ENCODE data around the gene TPH2. TPM values are rescaled to one million over a fixed set of nuclear protein-coding genes. Genes with fewer than 3 reads are reported as not detected.

Gene TPH2
- total and polyA plus RNA-seq, 2 of the 13 experiments (the other 11 are each of a cell fraction or from before 2014, with no cell fraction given), result not detected

DNA sequence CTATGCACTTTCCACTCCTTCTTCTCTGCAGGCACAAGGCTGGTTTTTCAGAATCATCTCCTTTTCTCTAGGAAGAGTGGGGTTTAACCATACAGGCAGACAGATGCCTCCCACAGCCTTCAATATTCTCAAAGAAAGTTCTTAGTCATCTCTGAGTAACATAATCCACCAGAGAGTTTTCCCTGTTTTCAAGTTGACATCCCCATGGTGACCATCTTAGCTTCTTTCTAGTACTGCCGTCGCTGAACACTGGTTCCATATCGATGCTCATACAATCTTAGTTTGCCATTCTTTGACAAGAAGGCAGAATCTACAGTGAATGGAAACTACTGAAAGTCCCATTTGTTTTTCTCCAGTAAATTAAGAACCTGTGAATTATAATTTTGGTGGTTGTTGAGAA lies 28.6 kb downstream of the TPH2 start (continued):
- TF ChIP-seq HMGXB3 (CRISPR knock-in tag; IDR thresholded peaks at IDR 0.05; ENCODE audit: borderline replicate concordance), result no peak
- no peak for TF ChIP-seq HOXA7 (CRISPR knock-in tag; IDR thresholded peaks at IDR 0.05)
- TF ChIP-seq ZNF556 (CRISPR knock-in tag; IDR thresholded peaks at IDR 0.05; ENCODE audit: borderline replicate concordance), result no peak
- TF ChIP-seq, protein P1, sequence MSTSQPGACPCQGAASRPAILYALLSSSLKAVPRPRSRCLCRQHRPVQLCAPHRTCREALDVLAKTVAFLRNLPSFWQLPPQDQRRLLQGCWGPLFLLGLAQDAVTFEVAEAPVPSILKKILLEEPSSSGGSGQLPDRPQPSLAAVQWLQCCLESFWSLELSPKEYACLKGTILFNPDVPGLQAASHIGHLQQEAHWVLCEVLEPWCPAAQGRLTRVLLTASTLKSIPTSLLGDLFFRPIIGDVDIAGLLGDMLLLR (CRISPR knock-in tag; IDR thresholded peaks at IDR 0.05), result no peak
- TF ChIP-seq NBN (conservative IDR thresholded peaks at IDR 0.05), result no peak

DNA sequence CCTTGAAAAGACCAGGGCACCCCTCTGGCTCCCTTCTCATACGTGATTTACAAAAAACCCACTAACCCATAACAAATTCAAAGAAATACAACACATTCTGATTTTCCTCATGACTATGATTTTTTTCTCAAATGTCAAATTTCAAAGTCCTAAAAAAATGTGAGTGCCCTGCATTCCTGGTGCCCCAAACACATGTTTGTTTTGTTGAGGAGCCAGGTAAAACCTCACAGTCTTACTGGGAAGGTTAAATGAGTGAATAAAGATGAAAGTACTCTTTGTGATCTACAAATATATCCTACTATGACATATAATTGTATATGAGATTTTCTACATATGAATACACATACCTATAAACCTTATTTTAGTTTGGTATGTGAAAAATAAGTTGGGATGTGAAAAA lies 30.7 kb downstream of the TPH2 start:
- Histone ChIP-seq H3K79me2 (ENCODE audit: insufficient read depth, low read length) (no peaks in the 10 kb centered on the region), H3K27me3 (ENCODE audit: control insufficient read depth in 1 of 2, insufficient read depth in 2 of 2, low read length in 2 of 2) (peaks cover 0 to 15% of the 10 kb centered on the region in 2 experiments; a peak in 2 of 5 replicates), H3K9me3 (ENCODE audit: low read length) (no peaks in the 10 kb centered on the region), H3K9ac (ENCODE audit: insufficient read depth, low read depth, low read length) (no peak overlapping the region), H3K36me3 (replicated peaks in 1 of 2; ENCODE audit: control insufficient read depth in 1 of 2, insufficient read depth in 2 of 2, low read length in 2 of 2) (no peaks in the 10 kb centered on the region), H3K4me1 (ENCODE audit: insufficient read depth, low read length) (no peaks in the 10 kb centered on the region), H4K20me1 (ENCODE audit: insufficient read depth, low read length) (no peaks in the 10 kb centered on the region), H3K4me2 (ENCODE audit: low read depth, low read length) (no peak overlapping the region), H3K4me3 (replicated peaks in 1 of 3; ENCODE audit: insufficient read depth in 1 of 3, low read depth in 2 of 3, low read length in 3 of 3) (no peak overlapping the region), H3K27ac (ENCODE audit: extremely low read length, insufficient read depth, low read length) (no peak overlapping the region), H2AFZ (ENCODE audit: low read length) (no peak overlapping the region)
- ChIA-PET CTCF (ENCODE audit: low intra/inter-chr PET ratio, low total read pairs) (no interaction called here), POLR2A (no interaction called here)
- no TSS peak for BruUV-seq (replicated peaks)
- intact Hi-C loops (cut with micrococcal nuclease; ENCODE audit: unreplicated experiment), result no loop called here
- DNase-seq (ENCODE audit: low spot score) (no peak), FAIRE-seq (no peak), ATAC-seq (no peak)
- TF ChIP-seq CHD4 (IDR thresholded peaks at IDR 0.05; ENCODE audit: borderline replicate concordance, low read length), result no peak
- no peak for TF ChIP-seq SMAD1 (CRISPR knock-in tag; IDR thresholded peaks at IDR 0.05; ENCODE audit: borderline replicate concordance, low read depth)
- TF ChIP-seq, protein P2, sequence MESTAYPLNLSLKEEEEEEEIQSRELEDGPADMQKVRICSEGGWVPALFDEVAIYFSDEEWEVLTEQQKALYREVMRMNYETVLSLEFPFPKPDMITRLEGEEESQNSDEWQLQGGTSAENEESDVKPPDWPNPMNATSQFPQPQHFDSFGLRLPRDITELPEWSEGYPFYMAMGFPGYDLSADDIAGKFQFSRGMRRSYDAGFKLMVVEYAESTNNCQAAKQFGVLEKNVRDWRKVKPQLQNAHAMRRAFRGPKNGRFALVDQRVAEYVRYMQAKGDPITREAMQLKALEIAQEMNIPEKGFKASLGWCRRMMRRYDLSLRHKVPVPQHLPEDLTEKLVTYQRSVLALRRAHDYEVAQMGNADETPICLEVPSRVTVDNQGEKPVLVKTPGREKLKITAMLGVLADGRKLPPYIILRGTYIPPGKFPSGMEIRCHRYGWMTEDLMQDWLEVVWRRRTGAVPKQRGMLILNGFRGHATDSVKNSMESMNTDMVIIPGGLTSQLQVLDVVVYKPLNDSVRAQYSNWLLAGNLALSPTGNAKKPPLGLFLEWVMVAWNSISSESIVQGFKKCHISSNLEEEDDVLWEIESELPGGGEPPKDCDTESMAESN (CRISPR knock-in tag; conservative IDR thresholded peaks at IDR 0.05), result no peak
- no peak for TF ChIP-seq DR1 (CRISPR knock-in tag; IDR thresholded peaks at IDR 0.05)
- no peak for TF ChIP-seq KDM6A (CRISPR knock-in tag; IDR thresholded peaks at IDR 0.05; ENCODE audit: low read depth)
- TF ChIP-seq MAFF (IDR thresholded peaks at IDR 0.05; ENCODE audit: low read depth, low read length), result no peak
- no peak for TF ChIP-seq ZKSCAN5 (CRISPR knock-in tag; IDR thresholded peaks at IDR 0.05)
- 38% methylated on average over 1 of the region's 1 CpG for WGBS (ENCODE audit: low lambda C conversion rate)
- in situ Hi-C loops (cut with HindIII; ENCODE audit: extremely low pct_ligation_motif_present, low pct_unique_long_range_greater_than_20kb), result no loop called here

Data from HepG2 (cell line).